CMK (cell line): ENCODE measurements around the gene ECE2.

Experiments
- DNase-seq: peaks from one replicate; pipeline ENCODE4 v3.0.0-alpha.2; 2010; ENCODE audit warnings: low read depth

The ECE2 gene

GRCh38 chr3:184240384-184241140, 35.3 kb upstream of the ECE2 start:
- DNase-seq, result no peak

DNA sequence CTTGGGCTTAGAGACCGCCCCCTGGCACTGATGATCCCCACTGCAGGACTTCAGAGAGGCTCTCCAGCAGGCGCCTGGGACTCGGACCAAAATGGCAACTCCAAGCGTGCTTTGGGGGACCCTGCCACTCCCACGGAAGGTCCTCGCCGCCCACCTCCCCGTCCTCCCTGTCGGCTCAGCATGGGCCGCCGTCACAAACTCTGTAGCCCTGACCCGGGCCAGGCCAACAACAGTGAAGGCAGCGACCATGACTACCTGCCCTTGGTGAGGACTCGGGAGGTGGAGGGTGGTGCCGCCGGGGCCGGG, 34.7 kb upstream of the ECE2 start:
- DNase-seq, result no peak

GRCh38 chr3:184241447-184242296, 34.1 kb upstream of the ECE2 start:
- DNase-seq, result no peak

DNA sequence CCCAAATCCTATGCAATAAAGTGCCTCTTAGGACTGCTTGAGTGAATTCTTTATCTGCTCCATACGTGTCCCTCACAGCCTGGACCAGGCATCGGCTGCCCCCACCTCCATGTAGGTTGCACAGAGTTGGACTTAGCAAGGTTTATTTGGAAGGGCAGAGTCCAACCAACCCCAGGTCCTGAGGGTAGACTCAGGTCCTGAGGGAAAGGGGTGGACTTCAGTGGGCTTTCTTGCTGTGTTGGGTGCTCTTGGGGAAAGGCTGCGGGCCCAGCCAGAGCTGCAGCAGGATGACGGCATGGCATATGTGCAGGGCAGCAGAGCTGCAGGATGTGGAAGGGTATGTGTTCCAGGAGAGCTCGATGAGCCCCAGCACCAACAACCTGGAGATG, 33.5 kb upstream of the ECE2 start:
- no peak for DNase-seq

GRCh38 chr3:184248454-184249411, 27.1 kb upstream of the ECE2 start, which contains the start of gene ALG3:
TSS of gene ALG3 (minus strand) at chr3:184248962. CDS start at chr3:184248940, 22 bp downstream.
- peak; percentile 70 for DNase-seq

DNA sequence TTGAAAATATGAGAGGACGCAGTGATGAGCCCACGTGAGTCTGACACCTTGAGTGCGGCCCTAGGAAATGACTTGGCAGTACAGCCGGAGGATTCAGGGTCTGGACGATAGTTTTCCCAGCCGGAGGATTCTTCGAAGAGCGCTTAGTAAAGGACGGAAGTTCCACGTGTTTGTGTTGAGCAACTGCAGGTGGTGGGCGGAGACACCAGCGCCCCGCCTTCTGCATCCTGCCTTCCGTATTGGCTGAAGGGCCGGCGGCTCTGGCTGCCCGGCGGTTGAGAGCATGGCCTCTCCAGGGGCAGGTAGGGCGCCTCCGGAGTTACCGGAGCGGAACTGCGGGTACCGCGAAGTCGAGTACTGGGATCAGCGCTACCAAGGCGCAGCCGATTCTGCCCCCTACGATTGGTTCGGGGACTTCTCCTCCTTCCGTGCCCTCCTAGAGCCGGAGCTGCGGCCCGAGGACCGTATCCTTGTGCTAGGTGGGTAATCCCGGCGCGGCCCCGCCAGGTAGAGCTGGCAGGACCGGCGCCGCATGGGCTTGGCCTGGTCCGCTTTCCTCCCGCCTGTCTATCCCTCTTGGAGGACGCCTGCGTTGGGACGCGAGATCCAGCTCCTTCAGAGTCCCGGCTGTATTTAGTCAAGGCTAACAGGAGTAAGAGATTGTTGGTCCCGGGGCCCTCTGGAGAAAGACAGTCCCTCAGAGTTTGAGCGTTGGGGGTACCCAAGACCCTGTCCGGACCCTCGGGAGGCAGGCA, 26.2 kb upstream of the ECE2 start, which contains the start of gene EEF1AKMT4:
Gene EEF1AKMT4, plus strand, starts transcription at position 261 of the 755 bp plus-strand sequence. Its CDS starts 23 bp downstream, at position 284.
- DNase-seq, result peak; percentile 86

GRCh38 chr3:184250167-184250828, 25.5 kb upstream of the ECE2 start:
- peak; percentile 81 for DNase-seq

- DNase-seq, result no peak
Measured at GRCh38 chr3:184255291-184256039, 20.4 kb upstream of the ECE2 start.

DNA sequence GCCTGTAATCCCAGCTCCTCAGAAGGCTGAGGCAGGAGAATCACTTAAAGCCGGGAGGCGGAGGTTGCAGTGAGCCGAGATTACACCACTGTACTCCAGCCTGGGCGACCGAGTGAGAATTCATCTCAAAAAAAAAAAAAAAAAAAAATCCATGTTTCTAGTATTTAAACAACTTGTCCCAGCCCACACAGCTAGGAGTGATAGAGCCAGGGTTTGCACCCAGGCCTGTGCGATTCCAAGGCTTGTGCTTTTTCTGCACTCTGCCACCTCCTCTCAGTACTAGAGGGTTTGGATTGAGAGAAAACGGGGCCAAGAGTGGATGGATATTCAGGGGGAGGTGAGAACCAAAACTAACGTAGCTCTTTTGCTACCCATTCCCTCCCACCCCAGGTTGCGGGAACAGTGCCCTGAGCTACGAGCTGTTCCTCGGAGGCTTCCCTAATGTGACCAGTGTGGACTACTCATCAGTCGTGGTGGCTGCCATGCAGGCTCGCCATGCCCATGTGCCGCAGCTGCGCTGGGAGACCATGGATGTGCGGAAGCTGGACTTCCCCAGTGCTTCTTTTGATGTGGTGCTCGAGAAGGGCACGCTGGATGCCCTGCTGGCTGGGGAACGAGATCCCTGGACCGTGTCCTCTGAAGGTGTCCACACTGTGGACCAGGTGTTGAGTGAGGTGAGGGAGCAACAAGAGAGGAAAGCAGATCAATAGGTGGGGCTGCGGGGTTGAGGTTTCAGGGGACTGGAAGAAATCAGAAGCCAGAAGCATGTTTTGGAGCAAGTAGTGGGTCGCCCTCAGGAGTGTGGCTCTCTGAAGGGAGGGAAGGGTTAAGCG, 18.5 kb upstream of the ECE2 start:
- DNase-seq, result no peak

DNA sequence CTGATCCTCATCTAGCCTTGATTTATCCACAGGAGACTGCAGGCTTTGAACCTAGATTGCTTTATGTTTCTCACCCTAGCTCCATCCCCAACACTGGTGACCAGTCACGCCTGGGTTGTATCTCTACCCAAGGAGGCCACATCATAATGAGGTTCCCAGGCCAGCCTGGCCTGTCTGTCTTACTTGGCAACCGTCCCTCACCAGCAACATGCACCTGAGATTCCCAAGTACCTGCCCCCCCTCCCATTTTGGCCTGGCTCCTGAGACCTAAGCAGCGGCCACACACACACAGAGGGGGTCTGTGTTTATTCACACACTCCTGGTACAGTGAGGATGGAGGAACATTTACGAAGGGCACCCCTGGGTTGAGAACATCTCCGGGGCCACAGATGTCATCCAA, 16.9 kb upstream of the ECE2 start:
- DNase-seq, result no peak

DNA sequence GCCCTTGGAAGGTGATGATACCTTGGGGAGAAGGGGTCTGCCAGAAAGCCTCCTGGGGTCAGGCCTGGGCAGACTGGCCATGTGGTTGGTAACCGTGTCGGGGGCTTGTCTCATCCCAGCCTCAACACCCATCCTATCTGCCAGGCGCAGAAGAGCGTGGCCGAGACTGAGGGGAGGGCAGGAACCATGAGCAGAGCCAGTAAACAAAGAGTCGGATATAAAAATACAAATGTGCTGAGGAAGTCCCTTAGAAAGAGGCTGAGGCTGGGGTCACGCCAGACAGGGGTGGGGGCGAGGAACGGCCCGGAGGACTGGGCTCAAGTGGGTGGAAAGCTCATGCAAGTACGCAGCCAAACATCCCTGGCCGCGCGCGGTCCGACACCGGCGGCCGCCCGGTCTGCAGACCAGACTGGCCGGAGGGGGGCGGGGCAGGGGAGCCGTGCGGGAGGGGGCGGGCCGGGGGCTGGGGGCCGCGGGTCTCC, 16.4 kb upstream of the ECE2 start:
- DNase-seq, result no peak

- DNase-seq, result no peak
Measured at GRCh38 chr3:184259878-184260723, 15.7 kb upstream of the ECE2 start.

GRCh38 chr3:184260724-184261269, 15.0 kb upstream of the ECE2 start:
- no peak for DNase-seq

GRCh38 chr3:184261270-184261853, 14.5 kb upstream of the ECE2 start, which contains the start of gene CAMK2N2:
TSS of gene CAMK2N2 (minus strand) at chr3:184261553. CDS start at chr3:184261285, 268 bp downstream.
- no peak for DNase-seq

- no peak for DNase-seq
Measured at GRCh38 chr3:184261854-184262763, 13.7 kb upstream of the ECE2 start.

- DNase-seq, result no peak
Measured at GRCh38 chr3:184262764-184263179, 13.1 kb upstream of the ECE2 start.
